A549 (cell line): ENCODE results near the gene TAF10. TPM values are rescaled to one million over a fixed set of nuclear protein-coding genes. Genes with fewer than 3 reads are reported as not detected.

ENCODE experiments used
- ATAC-seq, 2 experiments: fragments of 200-7000 bp in 1 of 2; fragments of >200 bp in 1 of 2; cut with Nextera tagmentation in 1 of 2; cut with Tn5 transposase in 1 of 2; 3 replicates each; pipeline versions ENCODE4 v1.8.0 to v1.9.1; 2018 to 2020; ENCODE audit warnings: mild to moderate bottlenecking in 1 of 2, moderate library complexity in 1 of 2
- CTCF ChIA-PET: fragments of 300-600 bp; sonication (Branson Sonifier 250); formaldehyde crosslinking; extraction: SDS; loops from one replicate; lab custom pipeline; 2021; ENCODE audit warnings: antibody characterized with exemption, inconsistent platforms; lab: Yijun Ruan, JAX
- POLR2A ChIA-PET: fragments of 350-600 bp; formaldehyde crosslinking; extraction: SDS; loops from one replicate; lab custom pipeline; 2021; ENCODE audit warnings: antibody characterized with exemption, inconsistent platforms; lab: Yijun Ruan, JAX
- DNase-seq, 2 experiments: peaks; one replicate each; pipeline versions ENCODE4 v3.0.0 to v3.0.0-alpha.2; 2011 to 2016; ENCODE audit warnings: low read depth in 1 of 2, low spot score in 1 of 2
- FAIRE-seq: peaks from 2 replicates; lab custom pipeline; 2011; peaks lifted over from hg19 to GRCh38; lab: Jason Lieb, UNC
- H3K27ac ChIP-seq, 2 experiments: fragments of >200 bp; sonication (Bioruptor Twin); formaldehyde crosslinking; 3 replicates each; pipeline ENCODE4 v1.5.1; 2016 to 2017
- H3K4me1 ChIP-seq: fragments of >200 bp; sonication (Bioruptor Twin); formaldehyde crosslinking; 3 replicates; pipeline ENCODE4 v1.6.1; 2016
- H3K4me2 ChIP-seq: fragments of >200 bp; sonication (Bioruptor Twin); formaldehyde crosslinking; 3 replicates; pipeline ENCODE4 v1.6.1; 2016
- H3K4me3 ChIP-seq: fragments of >200 bp; sonication (Bioruptor Twin); formaldehyde crosslinking; 3 replicates; pipeline ENCODE4 v1.5.1; 2016
- H3K9me3 ChIP-seq: fragments of >200 bp; sonication (Bioruptor Twin); formaldehyde crosslinking; 3 replicates; pipeline ENCODE4 v1.6.1; 2016
- ATOH8 ChIP-seq: fragments of 250-450 bp; sonication (Bioruptor Pico); IDR thresholded peaks from 2 replicates; pipeline ENCODE4 v1.5.0; 2020; ENCODE audit warnings: low read depth, mild to moderate bottlenecking, moderate library complexity
- CBX2 ChIP-seq: fragments of 200-600 bp; sonication (generic); IDR thresholded peaks from 2 replicates; pipeline ENCODE4 v1.6.1; 2016; ENCODE audit warnings: low read depth, mild to moderate bottlenecking, borderline replicate concordance
- CHD4 ChIP-seq: fragments of 200-600 bp; sonication (generic); IDR thresholded peaks from 2 replicates; pipeline ENCODE4 v1.6.1; 2016; ENCODE audit warnings: antibody characterized with exemption, mild to moderate bottlenecking, borderline replicate concordance
- E2F6 ChIP-seq: IDR thresholded peaks from 2 replicates; pipeline ENCODE4 v1.6.1; 2012; ENCODE audit warnings: low read depth, borderline replicate concordance
- FOSL2 ChIP-seq, 2 experiments: fragments of 450-650 bp in 1 of 2; fragments of >200 bp in 1 of 2; sonication (Bioruptor Twin) in 1 of 2; formaldehyde crosslinking; IDR thresholded peaks; 2 replicates each; pipeline versions ENCODE4 v1.5.0 to v1.6.1; 2016 to 2020; ENCODE audit warnings: mild to moderate bottlenecking in 1 of 2, moderate library complexity in 1 of 2
- FOXS1 ChIP-seq: fragments of 250-450 bp; sonication (Bioruptor Pico); IDR thresholded peaks from 2 replicates; pipeline ENCODE4 v1.5.0; 2020; ENCODE audit warnings: mild to moderate bottlenecking, moderate library complexity
- GATA3 ChIP-seq: IDR thresholded peaks from 2 replicates; pipeline ENCODE4 v1.6.1; 2012; ENCODE audit warnings: borderline replicate concordance
- HEYL ChIP-seq: fragments of 250-450 bp; sonication (Bioruptor Pico); IDR thresholded peaks from 2 replicates; pipeline ENCODE4 v1.8.0; 2021; ENCODE audit warnings: mild to moderate bottlenecking, moderate library complexity
- HMGXB4 ChIP-seq: fragments of 250-450 bp; sonication (Bioruptor Pico); IDR thresholded peaks from 2 replicates; pipeline ENCODE4 v1.5.0; 2021; ENCODE audit warnings: mild to moderate bottlenecking, moderate library complexity, borderline replicate concordance
- JUN ChIP-seq, 2 experiments: fragments of >200 bp; sonication (Bioruptor Twin); formaldehyde crosslinking; IDR thresholded peaks; 2 replicates in 1 of 2; 3 replicates in 1 of 2; pipeline ENCODE4 v1.6.1; 2016 to 2017
- KDM1A ChIP-seq: fragments of 200-600 bp; sonication (generic); IDR thresholded peaks from 2 replicates; pipeline ENCODE4 v1.6.1; 2016; ENCODE audit warnings: low read depth, mild to moderate bottlenecking
- KDM5A ChIP-seq: fragments of 200-600 bp; sonication (generic); IDR thresholded peaks from 2 replicates; pipeline ENCODE4 v1.6.1; 2016; ENCODE audit warnings: antibody characterized with exemption, mild to moderate bottlenecking
- MAFK ChIP-seq: fragments of 450-650 bp; IDR thresholded peaks from 2 replicates; pipeline ENCODE4 v1.6.1; 2014; ENCODE audit not compliant: partially characterized antibody
- MAX ChIP-seq: IDR thresholded peaks from 2 replicates; pipeline ENCODE4 v1.6.1; 2012
- MAZ ChIP-seq: fragments of 150-350 bp; IDR thresholded peaks from 2 replicates; pipeline ENCODE4 v1.6.1; 2014; ENCODE audit warnings: antibody characterized with exemption, low read depth, low read length, borderline replicate concordance
- MYC ChIP-seq: IDR thresholded peaks from 2 replicates; pipeline ENCODE4 v1.6.1; 2012; ENCODE audit warnings: mild to moderate bottlenecking, inconsistent platforms, low read length, improper control_type of control experiment, borderline replicate concordance
- RAD21 ChIP-seq, 2 experiments: fragments of >200 bp in 1 of 2; sonication (Bioruptor Twin) in 1 of 2; formaldehyde crosslinking in 1 of 2; IDR thresholded peaks in 1 of 2; conservative IDR thresholded peaks in 1 of 2; 2 replicates in 1 of 2; 3 replicates in 1 of 2; pipeline ENCODE4 v1.6.1; 2012 to 2018; ENCODE audit warnings: inconsistent platforms in 1 of 2
- RARB ChIP-seq: fragments of 250-450 bp; sonication (Bioruptor Pico); IDR thresholded peaks from 2 replicates; pipeline ENCODE4 v1.8.0; 2021; ENCODE audit warnings: mild to moderate bottlenecking, moderate library complexity
- RCOR1 ChIP-seq: fragments of 150-350 bp; IDR thresholded peaks from 2 replicates; pipeline ENCODE4 v1.6.1; 2014; ENCODE audit warnings: antibody characterized with exemption, low read length, low read depth
- RFX5 ChIP-seq: fragments of 450-650 bp; IDR thresholded peaks from 2 replicates; pipeline ENCODE4 v1.7.1; 2014; ENCODE audit warnings: antibody characterized with exemption, mild to moderate bottlenecking, moderate library complexity
- RNF2 ChIP-seq: fragments of 200-600 bp; sonication (generic); IDR thresholded peaks from 2 replicates; pipeline ENCODE4 v1.6.1; 2016; ENCODE audit warnings: low read depth, mild to moderate bottlenecking, antibody characterized with exemption, moderate library complexity, borderline replicate concordance
- SMC3 ChIP-seq: fragments of >200 bp; sonication (Bioruptor Twin); formaldehyde crosslinking; IDR thresholded peaks from 3 replicates; pipeline ENCODE4 v1.6.1; 2018; ENCODE audit warnings: inconsistent platforms
- TP53 ChIP-seq: fragments of 250-450 bp; sonication (Bioruptor Pico); IDR thresholded peaks from 2 replicates; pipeline ENCODE4 v1.5.0; 2021; ENCODE audit warnings: mild to moderate bottlenecking, moderate library complexity
- ZC3H11A ChIP-seq: fragments of 450-650 bp; IDR thresholded peaks from 2 replicates; pipeline ENCODE4 v1.6.1; 2014; ENCODE audit warnings: antibody characterized with exemption, mild to moderate bottlenecking
- WGBS: methylation state at CpG from one replicate; pipeline ENCODE4 v1.1.6; 2017; ENCODE audit errors: missing lambda C conversion rate; 5-methylcytosine and 5-hydroxymethylcytosine counted together
- polyA plus RNA-seq, 4 experiments: library from polyadenylated mRNA; depleted of rRNA in 3 of 4; stranded (reverse); fragments of >200 nt; fragmentation: RNase III in 1 of 4; extraction: RNeasy Plus Mini Kit Qiagen cat#74134 plus additional on column Dnase treatment in 1 of 4; gene quantifications; 2 replicates in 3 of 4; 3 replicates in 1 of 4; pipeline ENCODE4 v1.2.3, GENCODE V29; 2011 to 2017
- TF ChIP-seq, protein P1 (sequence below): fragments of 200-600 bp; sonication (generic); IDR thresholded peaks from 2 replicates; pipeline ENCODE4 v1.6.1; 2016; ENCODE audit warnings: antibody characterized with exemption, mild to moderate bottlenecking, moderate library complexity

Gene TAF10
- polyA plus RNA-seq, 2 of the 4 experiments (the other 2 are of a cell fraction), result 135 to 174 TPM

DNA sequence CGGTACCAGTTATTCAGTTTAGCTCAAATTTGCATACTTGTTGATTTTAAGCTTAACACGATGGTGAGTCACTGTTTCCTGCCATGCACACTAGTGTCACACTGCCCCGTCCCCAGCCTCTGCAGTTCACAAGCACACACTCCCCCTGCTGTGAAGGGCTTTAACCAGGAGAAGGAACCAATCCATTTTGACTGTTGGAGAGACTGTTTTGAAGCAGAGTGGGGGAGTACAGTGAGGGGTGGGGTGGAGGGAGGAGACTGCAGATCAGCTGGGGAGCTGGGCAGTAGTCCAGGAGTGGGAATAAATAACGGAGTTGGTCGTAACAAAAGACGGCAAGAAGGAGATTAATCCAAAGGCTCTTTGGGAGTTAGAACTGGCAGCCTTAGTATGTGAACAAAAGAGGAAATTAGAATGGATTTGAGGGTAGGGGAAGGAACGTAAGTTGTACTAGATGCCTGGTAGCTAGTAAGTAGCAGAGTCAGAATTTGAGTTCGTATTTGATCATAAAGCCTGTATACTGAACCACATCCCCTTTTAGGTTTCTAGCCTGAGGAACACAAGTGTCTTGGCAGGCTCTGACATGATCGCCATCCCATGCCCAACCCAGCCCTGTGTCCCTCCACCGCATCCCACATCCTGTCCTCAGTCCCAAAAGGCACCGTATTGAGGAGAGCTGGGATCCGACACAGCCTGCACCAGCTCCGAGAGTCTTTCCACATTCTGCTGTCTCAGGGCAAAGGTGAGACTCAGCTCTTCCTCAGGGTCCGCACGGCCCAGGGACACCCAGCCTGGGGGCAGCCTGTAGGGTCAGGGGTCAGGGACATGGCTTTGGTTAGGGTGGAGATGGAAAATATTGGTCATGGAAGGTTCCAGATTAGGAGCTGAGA lies 6.3 kb upstream of the TAF10 start:
- DNase-seq, result no peak
- Histone ChIP-seq H3K4me3 (peak overlapping the region; percentile 70), H3K4me1 (peaks cover 12% of the 10 kb centered on the region; the same call in 2 of the 3 replicates), H3K27ac (peak overlapping the region; percentile 80 to 90), H3K4me2 (peak overlapping the region; percentile 88), H3K9me3 (no peaks in the 10 kb centered on the region)
- no peak for TF ChIP-seq KDM1A
- no peak for TF ChIP-seq RFX5
- no peak for TF ChIP-seq HMGXB4
- TF ChIP-seq FOSL2 (IDR thresholded peaks at IDR 0.05), result no peak
- no peak for TF ChIP-seq FOSL2 (CRISPR knock-in tag; IDR thresholded peaks at IDR 0.05)
- TF ChIP-seq GATA3, result no peak
- TF ChIP-seq CBX2, result no peak
- no peak for TF ChIP-seq HEYL (CRISPR knock-in tag)
- TF ChIP-seq KDM5A, result no peak
- TF ChIP-seq RAD21 (conservative IDR thresholded peaks at IDR 0.05 in 1 of 2, IDR thresholded peaks at IDR 0.05 in 1 of 2), result no peak
- TF ChIP-seq E2F6, result no peak
- no peak for TF ChIP-seq MAFK
- TF ChIP-seq ATOH8, result no peak
- no peak for TF ChIP-seq JUN (IDR thresholded peaks at IDR 0.05)
- no peak for TF ChIP-seq MYC
- no peak for TF ChIP-seq TP53
- no peak for TF ChIP-seq RCOR1
- no peak for TF ChIP-seq MAZ
- TF ChIP-seq RNF2, result no peak
- no peak for TF ChIP-seq ZC3H11A
- TF ChIP-seq RARB (CRISPR knock-in tag), result no peak
- no peak for FAIRE-seq
- POLR2A ChIA-PET, result interaction anchor here (0.6 to 1.5 kb wide), 6 partner anchors 10 to 196 kb away, joined by 3 to 11 read pairs (median 4); partner anchors contain the start of gene MRPL17
- 78% methylated on average over 13 of the region's 15 CpGs for WGBS
- peak in 1 of 2 experiments; percentile 4; a peak in 3 of 6 replicates for ATAC-seq
- CTCF ChIA-PET, result interaction anchor here (0.7 to 2.4 kb wide), 7 partner anchors 12 to 87 kb away, joined by 3 to 10 read pairs (median 4); partner anchors contain the start of genes ILK, MRPL17 and RRP8

GRCh38 chr11:6617315-6617781 lies 5.3 kb upstream of the TAF10 start:
- H3K4me3 ChIP-seq, result no peak overlapping the region
- TF ChIP-seq CHD4 (no peak), ATOH8 (no peak), MAZ (no peak), MAX (no peak), SMC3 (no peak), FOXS1 (CRISPR knock-in tag) (no peak), GATA3 (no peak)
- TF ChIP-seq, protein P1, sequence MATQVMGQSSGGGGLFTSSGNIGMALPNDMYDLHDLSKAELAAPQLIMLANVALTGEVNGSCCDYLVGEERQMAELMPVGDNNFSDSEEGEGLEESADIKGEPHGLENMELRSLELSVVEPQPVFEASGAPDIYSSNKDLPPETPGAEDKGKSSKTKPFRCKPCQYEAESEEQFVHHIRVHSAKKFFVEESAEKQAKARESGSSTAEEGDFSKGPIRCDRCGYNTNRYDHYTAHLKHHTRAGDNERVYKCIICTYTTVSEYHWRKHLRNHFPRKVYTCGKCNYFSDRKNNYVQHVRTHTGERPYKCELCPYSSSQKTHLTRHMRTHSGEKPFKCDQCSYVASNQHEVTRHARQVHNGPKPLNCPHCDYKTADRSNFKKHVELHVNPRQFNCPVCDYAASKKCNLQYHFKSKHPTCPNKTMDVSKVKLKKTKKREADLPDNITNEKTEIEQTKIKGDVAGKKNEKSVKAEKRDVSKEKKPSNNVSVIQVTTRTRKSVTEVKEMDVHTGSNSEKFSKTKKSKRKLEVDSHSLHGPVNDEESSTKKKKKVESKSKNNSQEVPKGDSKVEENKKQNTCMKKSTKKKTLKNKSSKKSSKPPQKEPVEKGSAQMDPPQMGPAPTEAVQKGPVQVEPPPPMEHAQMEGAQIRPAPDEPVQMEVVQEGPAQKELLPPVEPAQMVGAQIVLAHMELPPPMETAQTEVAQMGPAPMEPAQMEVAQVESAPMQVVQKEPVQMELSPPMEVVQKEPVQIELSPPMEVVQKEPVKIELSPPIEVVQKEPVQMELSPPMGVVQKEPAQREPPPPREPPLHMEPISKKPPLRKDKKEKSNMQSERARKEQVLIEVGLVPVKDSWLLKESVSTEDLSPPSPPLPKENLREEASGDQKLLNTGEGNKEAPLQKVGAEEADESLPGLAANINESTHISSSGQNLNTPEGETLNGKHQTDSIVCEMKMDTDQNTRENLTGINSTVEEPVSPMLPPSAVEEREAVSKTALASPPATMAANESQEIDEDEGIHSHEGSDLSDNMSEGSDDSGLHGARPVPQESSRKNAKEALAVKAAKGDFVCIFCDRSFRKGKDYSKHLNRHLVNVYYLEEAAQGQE, result no peak
- TF ChIP-seq, all 56 proteins: peak for 0
- 98% methylated on average over 5 of the region's 5 CpGs for WGBS
- ATAC-seq, result no peak
- no peak overlapping the region for H3K4me2 ChIP-seq
- no peak for FAIRE-seq
- ChIA-PET POLR2A (no interaction called here), CTCF (interaction anchor here (1.6 kb wide), 1 partner anchor 66 kb away, joined by 10 read pairs; the partner anchor contains the start of gene MRPL17)
- no peak for DNase-seq
- no peaks in the 10 kb centered on the region for H3K9me3 ChIP-seq
- H3K27ac ChIP-seq, result no peak overlapping the region
- peaks cover 17% of the 10 kb centered on the region for H3K4me1 ChIP-seq
